Embryonic facial prominence (tissue), 1 donor: ENCODE results near the gene ZSCAN25.
"Not testable (repeated sequence)": the region's sequence is repeated elsewhere in the genome, so short reads cannot be mapped to it uniquely, and the experiment has no call there.

Experiments
- DNase-seq: peaks from one replicate; pipeline ENCODE4 v3.0.0-alpha.2; 2016; ENCODE audit errors: extremely low spot score

Gene ZSCAN25

GRCh38 chr7:99645590-99645989 is 28.8 kb downstream of the ZSCAN25 start:
- DNase-seq: no peak

- DNase-seq: no peak
These were observed 32.1 kb downstream of the ZSCAN25 start for GRCh38 chr7:99648843-99649242.

- DNase-seq: no peak
These were observed 34.5 kb downstream of the ZSCAN25 start for GRCh38 chr7:99651290-99651689.

GRCh38 chr7:99652671-99653070 is 35.9 kb downstream of the ZSCAN25 start:
- DNase-seq: no peak

GRCh38 chr7:99653269-99653668 is 36.5 kb downstream of the ZSCAN25 start:
- DNase-seq: not testable (repeated sequence)

- no peak for DNase-seq
These were observed 37.0 kb downstream of the ZSCAN25 start for GRCh38 chr7:99653754-99654153.

GRCh38 chr7:99654626-99655025 is 37.9 kb downstream of the ZSCAN25 start:
- not testable (repeated sequence) for DNase-seq

GRCh38 chr7:99657879-99658278 is 41.1 kb downstream of the ZSCAN25 start:
- DNase-seq: not testable (repeated sequence)

DNA sequence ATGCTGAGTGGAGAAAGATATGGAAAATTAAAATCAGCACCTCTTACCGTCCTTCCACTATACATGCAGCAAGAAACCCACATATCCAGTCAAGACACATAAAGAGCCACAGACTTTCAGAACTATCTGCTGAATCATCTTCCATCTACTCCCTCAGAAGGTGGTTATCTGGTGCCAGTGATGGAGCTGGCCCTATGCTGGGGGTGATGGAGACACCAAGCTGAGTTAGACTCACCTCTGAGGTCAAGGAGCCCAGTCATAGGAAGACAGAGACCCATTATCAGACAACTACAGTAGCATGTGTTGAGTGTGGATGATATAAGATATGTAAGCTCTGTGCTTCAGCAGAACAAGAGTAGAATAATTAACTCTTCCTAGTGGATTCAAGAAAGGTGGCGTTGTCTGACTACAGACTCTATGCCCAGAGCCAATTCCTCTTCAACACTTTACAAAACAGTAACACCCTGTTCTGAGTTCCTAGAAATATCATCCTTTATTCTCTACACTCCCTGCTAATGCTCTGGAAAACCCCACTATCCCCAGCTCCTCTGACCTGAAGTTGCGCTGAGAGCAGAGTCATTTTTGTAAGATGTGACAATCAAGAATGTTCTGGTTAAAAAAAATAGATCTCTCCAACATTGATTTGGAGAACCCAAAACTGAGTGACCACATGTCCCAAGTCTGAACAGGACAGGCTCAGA is 48.7 kb downstream of the ZSCAN25 start:
- no peak for DNase-seq

GRCh38 chr7:99666013-99666395 is 49.3 kb downstream of the ZSCAN25 start:
- no peak for DNase-seq

DNA sequence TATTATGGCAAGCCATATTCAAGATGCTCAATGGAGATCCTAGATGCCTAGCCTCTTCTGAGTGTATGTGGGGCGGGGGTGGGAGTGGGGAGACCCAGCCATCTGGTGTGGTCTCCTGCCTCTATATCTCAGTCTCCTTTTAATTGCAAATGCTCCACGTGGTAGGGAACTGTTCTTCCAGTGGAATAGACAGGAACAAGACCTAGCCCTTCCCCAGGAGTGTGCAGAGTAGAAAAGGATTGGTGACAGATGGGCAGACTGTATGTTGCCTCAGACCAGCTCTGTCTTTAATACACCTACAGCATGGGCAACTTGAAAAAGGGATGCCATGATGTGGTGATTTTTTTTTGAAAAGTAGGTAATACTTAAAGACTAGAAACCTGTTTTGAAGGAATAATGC is 50.4 kb downstream of the ZSCAN25 start:
- DNase-seq: no peak

DNA sequence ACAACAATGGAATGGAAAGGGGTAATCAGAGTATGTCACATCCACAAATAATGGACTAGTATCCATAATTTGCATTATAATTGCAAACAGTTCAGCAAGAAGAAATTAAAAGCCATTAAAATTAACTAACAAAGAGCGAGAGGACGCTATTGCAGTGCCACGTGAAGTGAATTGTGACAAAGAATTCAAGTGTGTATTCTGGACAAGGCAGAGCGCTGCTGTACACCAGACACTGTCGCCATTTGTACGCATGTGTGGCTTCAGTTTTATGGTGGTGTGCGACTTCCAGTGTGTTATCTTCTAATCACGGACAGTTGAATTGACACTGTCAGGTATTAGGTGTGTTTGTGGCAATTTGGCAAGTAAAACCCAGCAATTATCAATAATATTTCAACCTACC is 51.8 kb downstream of the ZSCAN25 start:
- DNase-seq: no peak

DNA sequence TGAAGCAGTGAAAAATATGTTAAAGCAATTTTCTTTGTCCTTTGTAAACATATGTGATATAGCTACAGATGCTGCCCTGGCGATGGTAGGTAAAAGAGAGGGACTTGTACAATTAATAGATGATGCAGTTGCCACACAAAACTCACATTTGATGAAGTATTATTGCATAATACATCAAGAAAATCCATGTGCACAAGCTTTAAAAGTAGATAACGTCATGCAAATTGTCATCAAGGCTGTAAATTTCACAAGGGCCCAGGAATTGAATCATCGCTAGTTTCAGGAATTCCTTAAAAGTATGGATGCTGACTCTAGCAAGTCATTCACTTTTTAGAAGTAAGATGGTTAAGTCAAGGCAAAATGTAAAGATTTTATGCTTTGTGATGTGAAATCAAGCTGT is 53.0 kb downstream of the ZSCAN25 start:
- DNase-seq: no peak

GRCh38 chr7:99672573-99672972 is 55.8 kb downstream of the ZSCAN25 start:
- DNase-seq: no peak

DNA sequence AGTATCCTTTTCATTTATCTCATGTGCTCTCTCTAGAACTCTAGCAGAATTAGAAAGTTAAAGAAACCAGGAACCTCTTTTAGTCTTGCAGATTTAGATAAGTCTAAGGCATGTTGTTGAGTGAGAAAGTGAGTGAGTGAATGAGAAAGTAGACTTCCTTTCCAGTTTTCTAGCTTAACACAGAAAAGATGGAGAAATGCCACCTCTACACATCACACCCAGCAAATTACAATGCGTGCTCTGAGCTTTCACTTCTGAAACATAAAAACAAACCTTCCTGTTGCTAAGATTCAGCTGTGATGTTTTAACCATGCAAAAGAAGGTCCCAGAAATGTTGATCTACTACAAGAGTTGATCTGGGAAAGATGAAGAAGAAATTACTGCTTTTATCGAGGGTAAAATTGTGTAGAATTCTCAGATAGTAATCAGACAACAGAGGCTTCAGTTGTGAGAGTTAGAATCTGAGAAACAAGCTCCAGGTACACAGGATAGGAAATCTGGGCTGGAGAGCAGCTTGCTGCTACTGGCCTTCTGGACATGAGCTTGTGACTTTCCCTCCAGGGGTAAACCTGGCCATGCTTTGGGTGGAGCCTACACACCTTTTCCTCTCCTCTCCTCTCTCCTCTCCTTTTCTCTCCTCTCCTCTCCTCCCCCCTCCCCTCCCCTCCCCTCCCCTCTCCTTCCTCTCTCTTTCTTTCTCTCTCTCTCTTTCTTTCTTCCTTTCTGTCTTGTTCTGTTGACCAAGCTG is 58.4 kb downstream of the ZSCAN25 start:
- no peak for DNase-seq

DNA sequence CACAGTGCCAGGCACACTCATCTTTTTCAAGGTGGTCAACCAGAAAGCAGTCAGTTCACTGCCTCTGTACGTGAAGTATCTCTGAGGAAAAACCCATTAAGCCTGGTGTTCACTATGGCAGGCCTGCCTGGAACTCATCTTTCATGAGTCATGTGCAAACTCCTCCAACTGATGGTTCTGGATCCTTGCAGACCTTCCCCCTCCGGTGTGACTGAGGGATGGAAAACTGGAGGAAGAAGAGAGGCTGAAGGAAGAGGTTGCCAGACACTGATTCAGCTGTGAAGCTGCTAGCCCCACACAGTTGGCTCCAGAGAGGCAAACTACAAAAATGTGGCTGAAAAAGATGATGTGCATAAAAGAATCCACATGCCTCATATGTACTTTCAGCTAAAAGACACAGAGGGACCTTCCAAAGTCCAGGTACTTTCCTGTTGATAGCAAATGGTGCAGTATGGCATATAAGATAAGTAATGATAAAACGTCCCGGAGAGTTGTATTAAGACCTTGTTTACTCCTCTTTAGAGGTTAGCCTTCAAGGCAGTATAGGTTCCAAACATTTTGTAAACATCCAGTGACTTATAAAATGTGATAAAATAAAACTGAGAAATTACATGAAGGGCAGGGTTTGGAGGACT is 60.4 kb downstream of the ZSCAN25 start:
- no peak for DNase-seq

GRCh38 chr7:99677648-99678045 is 60.9 kb downstream of the ZSCAN25 start:
- no peak for DNase-seq

- no peak for DNase-seq
These were observed 62.3 kb downstream of the ZSCAN25 start for GRCh38 chr7:99679032-99679399.

GRCh38 chr7:99679400-99680191 is 62.9 kb downstream of the ZSCAN25 start, which contains the start of gene CYP3A5:
Gene CYP3A5, minus strand, starts transcription at chr7:99679996. Its CDS starts 100 bp downstream, at chr7:99679896.
- DNase-seq: no peak
